Measurements from ENCODE around the gene CSPG4. TPM values are rescaled to one million over a fixed set of nuclear protein-coding genes. Genes with fewer than 3 reads are reported as not detected.
"Not testable (repeated sequence)": the region's sequence is repeated elsewhere in the genome, so short reads cannot be mapped to it uniquely, and the experiment has no call there.

The CSPG4 gene
- total RNA-seq, 1 donor from 2014 or later, result 0.18 TPM

- H3K27ac Mint-ChIP-seq (ENCODE audit: unreplicated experiment), result no peak overlapping the region
- H3K36me3 Mint-ChIP-seq (ENCODE audit: low read depth, unreplicated experiment), result no peaks in the 10 kb centered on the region
Measured at GRCh38 chr15:75751116-75751875, 38.6 kb upstream of the CSPG4 start.

GRCh38 chr15:75750261-75751050 is 37.8 kb upstream of the CSPG4 start:
- Mint-ChIP-seq H3K9me3 (ENCODE audit: unreplicated experiment) (no peaks in the 10 kb centered on the region), H3K36me3 (ENCODE audit: low read depth, unreplicated experiment) (no peaks in the 10 kb centered on the region), H3K27ac (ENCODE audit: unreplicated experiment) (no peak overlapping the region), H3K4me3 (ENCODE audit: unreplicated experiment) (no peak overlapping the region), H3K27me3 (ENCODE audit: unreplicated experiment) (peaks cover 2% of the 10 kb centered on the region), H3K4me1 (ENCODE audit: unreplicated experiment) (no peaks in the 10 kb centered on the region)
- DNase-seq (ENCODE audit: low spot score), result no peak
- no peak for TF ChIP-seq CTCF (IDR thresholded peaks at IDR 0.05; ENCODE audit: unreplicated experiment)

More at GRCh38 chr15:75751116-75751875, 38.6 kb upstream of the CSPG4 start:
- no peak for DNase-seq (ENCODE audit: low spot score)
- H3K4me3 Mint-ChIP-seq (ENCODE audit: unreplicated experiment), result no peak overlapping the region
- no peaks in the 10 kb centered on the region for H3K4me1 Mint-ChIP-seq (ENCODE audit: unreplicated experiment)
- TF ChIP-seq CTCF (IDR thresholded peaks at IDR 0.05; ENCODE audit: unreplicated experiment), result no peak
- H3K9me3 Mint-ChIP-seq (ENCODE audit: unreplicated experiment), result no peaks in the 10 kb centered on the region
- peaks cover 2% of the 10 kb centered on the region for H3K27me3 Mint-ChIP-seq (ENCODE audit: unreplicated experiment)

- Mint-ChIP-seq H3K4me1 (ENCODE audit: unreplicated experiment) (no peaks in the 10 kb centered on the region), H3K9me3 (ENCODE audit: unreplicated experiment) (no peaks in the 10 kb centered on the region), H3K4me3 (ENCODE audit: unreplicated experiment) (no peak overlapping the region), H3K36me3 (ENCODE audit: low read depth, unreplicated experiment) (no peaks in the 10 kb centered on the region), H3K27ac (ENCODE audit: unreplicated experiment) (no peak overlapping the region), H3K27me3 (ENCODE audit: unreplicated experiment) (peaks cover 2% of the 10 kb centered on the region)
- no peak for TF ChIP-seq CTCF (IDR thresholded peaks at IDR 0.05; ENCODE audit: unreplicated experiment)
- DNase-seq (ENCODE audit: low spot score), result no peak
Measured at GRCh38 chr15:75749820-75750219, 37.2 kb upstream of the CSPG4 start.

- H3K9me3 Mint-ChIP-seq (ENCODE audit: unreplicated experiment); H3K36me3 Mint-ChIP-seq (ENCODE audit: low read depth, unreplicated experiment); DNase-seq (ENCODE audit: low spot score); H3K4me3 Mint-ChIP-seq (ENCODE audit: unreplicated experiment); H3K4me1 Mint-ChIP-seq (ENCODE audit: unreplicated experiment); H3K27ac Mint-ChIP-seq (ENCODE audit: unreplicated experiment); H3K27me3 Mint-ChIP-seq (ENCODE audit: unreplicated experiment): not testable (repeated sequence)
Measured at GRCh38 chr15:75748882-75749281, 36.2 kb upstream of the CSPG4 start.

- DNase-seq (ENCODE audit: low spot score); H3K4me3 Mint-ChIP-seq (ENCODE audit: unreplicated experiment); H3K9me3 Mint-ChIP-seq (ENCODE audit: unreplicated experiment); H3K27me3 Mint-ChIP-seq (ENCODE audit: unreplicated experiment); H3K27ac Mint-ChIP-seq (ENCODE audit: unreplicated experiment); H3K4me1 Mint-ChIP-seq (ENCODE audit: unreplicated experiment); H3K36me3 Mint-ChIP-seq (ENCODE audit: low read depth, unreplicated experiment): not testable (repeated sequence)
Measured at GRCh38 chr15:75747121-75747520, 34.5 kb upstream of the CSPG4 start.

GRCh38 chr15:75745305-75745704 is 32.7 kb upstream of the CSPG4 start:
- peaks cover 7% of the 10 kb centered on the region for H3K36me3 Mint-ChIP-seq (ENCODE audit: low read depth, unreplicated experiment)

GRCh38 chr15:75742346-75742745 is 29.7 kb upstream of the CSPG4 start:
- H3K4me3 Mint-ChIP-seq (ENCODE audit: unreplicated experiment); H3K27me3 Mint-ChIP-seq (ENCODE audit: unreplicated experiment); H3K9me3 Mint-ChIP-seq (ENCODE audit: unreplicated experiment); H3K27ac Mint-ChIP-seq (ENCODE audit: unreplicated experiment); DNase-seq (ENCODE audit: low spot score); H3K4me1 Mint-ChIP-seq (ENCODE audit: unreplicated experiment); H3K36me3 Mint-ChIP-seq (ENCODE audit: low read depth, unreplicated experiment): not testable (repeated sequence)

More at GRCh38 chr15:75745305-75745704, 32.7 kb upstream of the CSPG4 start:
- Mint-ChIP-seq H3K9me3 (ENCODE audit: unreplicated experiment) (peaks cover 6% of the 10 kb centered on the region), H3K4me3 (ENCODE audit: unreplicated experiment) (no peak overlapping the region), H3K4me1 (ENCODE audit: unreplicated experiment) (no peaks in the 10 kb centered on the region), H3K27ac (ENCODE audit: unreplicated experiment) (no peak overlapping the region), H3K27me3 (ENCODE audit: unreplicated experiment) (peaks cover under 1% of the 10 kb centered on the region)
- TF ChIP-seq CTCF (IDR thresholded peaks at IDR 0.05; ENCODE audit: unreplicated experiment), result no peak
- no peak for DNase-seq (ENCODE audit: low spot score)

Measured in endothelial cell (in vitro differentiated cells).